K562 treated with DMSO at 1 percent for 12 hours (cell line): ENCODE measurements around the gene SCNM1. TPM values are rescaled to one million over a fixed set of nuclear protein-coding genes. Genes with fewer than 3 reads are reported as not detected.

ENCODE experiments used
- total RNA-seq: library from RNA; unstranded; fragments of 300-600 nt; gene quantifications from 2 replicates; pipeline ENCODE4 v1.2.3, GENCODE V29; 2022; ENCODE audit not compliant: insufficient read depth

The SCNM1 gene, protein sequence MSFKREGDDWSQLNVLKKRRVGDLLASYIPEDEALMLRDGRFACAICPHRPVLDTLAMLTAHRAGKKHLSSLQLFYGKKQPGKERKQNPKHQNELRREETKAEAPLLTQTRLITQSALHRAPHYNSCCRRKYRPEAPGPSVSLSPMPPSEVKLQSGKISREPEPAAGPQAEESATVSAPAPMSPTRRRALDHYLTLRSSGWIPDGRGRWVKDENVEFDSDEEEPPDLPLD
- 56.7 and 62.1 TPM in 2 replicates for total RNA-seq

DNA sequence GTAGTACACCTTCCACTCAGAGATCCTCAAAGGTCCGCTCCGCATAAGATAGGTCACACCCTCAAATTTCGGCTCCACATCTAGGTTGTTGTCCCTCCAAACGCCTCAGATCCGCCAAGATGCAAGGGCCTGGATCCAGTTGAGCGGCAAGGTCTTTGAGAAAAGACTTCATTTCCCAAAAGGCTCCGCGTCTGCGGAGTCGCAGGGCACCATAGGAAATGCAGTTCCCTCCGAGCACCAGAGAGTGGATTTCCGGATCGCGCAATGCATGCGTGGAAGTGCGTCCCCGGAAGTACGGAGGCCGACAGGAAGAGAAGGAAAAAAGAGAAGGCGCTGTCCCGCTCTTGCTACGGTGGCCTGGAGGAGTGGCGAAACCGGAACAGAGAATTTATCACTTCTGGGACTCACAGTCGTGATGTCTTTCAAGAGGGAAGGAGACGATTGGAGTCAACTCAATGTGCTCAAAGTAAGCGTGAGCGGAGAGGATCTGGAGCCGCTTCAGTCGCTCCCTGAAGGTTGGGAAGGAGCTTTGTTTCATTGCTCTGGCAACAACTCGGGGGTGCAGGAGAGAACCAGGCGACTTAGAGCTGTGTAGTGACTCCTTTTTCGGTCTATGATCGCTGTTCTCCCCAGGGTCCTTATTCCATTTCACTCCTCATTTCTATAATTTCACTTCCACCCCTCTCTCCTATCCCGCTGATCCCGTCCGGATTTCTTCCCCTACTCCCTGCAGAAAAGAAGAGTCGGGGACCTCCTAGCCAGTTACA, at the start of gene SCNM1, which contains the start of gene LYSMD1:
SCNM1 (plus strand) TSS at position 407 of the 767 bp plus-strand sequence; CDS start at position 416, 9 bp downstream.
LYSMD1 (minus strand) TSS at position 165 of the 767 bp plus-strand sequence. CDS start 644 bp downstream, outside the sequence.

DNA sequence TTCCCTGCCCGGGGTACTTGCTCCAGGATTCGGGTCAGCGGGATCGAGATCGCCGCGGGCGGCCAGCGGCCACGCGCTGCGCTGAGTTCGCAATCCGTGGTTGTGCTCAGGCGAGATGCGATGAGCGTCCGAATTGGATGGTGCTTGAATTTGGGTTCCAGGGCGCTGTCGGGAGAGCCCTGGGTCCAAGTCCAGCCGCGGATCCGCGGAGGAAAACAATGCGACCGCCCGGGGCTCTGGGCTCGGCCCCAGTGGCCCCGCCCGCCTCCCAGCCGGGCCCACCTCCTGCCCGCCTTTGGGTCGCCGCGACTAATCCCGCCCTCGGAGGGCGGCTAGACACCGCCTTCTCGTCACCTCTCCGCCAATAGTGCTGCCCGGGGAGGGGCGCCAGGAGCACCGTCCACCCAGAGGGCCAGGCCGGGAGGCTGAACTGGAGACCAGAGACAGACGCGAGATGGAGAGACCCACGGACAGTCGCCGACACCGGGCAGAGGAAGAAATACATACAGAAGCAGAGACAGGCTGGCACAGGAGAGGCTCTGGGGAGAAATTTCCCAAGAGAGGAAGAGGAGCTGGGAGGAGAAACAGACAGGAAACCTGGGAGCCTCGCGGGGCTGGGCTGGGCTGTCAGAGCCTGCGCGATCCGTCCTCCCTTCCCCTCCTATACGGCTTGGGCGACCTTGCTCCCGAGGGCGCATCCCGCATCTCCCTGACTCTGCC, 19.4 kb upstream of the SCNM1 start, which contains the start of gene SEMA6C:
SEMA6C (minus strand) TSS at position 220 of the 720 bp plus-strand sequence. CDS start 4,010 bp downstream, outside the sequence.

DNA sequence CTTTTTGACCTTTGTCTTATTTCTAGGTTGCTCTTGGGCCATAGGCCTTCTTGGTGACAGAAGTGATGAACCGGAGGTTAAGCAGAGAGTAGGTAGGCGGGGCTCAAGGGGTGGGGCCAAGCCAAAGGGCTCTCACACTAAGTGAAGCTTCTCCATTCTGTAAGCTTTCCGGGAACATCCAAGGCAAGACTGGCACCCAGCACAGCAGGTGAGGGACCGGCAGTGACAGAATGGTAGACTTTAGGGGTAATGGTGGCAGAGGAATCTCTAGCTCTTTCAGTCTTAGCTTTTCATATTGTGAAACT, 9.5 kb upstream of the SCNM1 start, which contains the start of gene TNFAIP8L2:
TNFAIP8L2 (plus strand) TSS at position 135 of the 305 bp plus-strand sequence. CDS start 2,049 bp downstream, outside the sequence.

DNA sequence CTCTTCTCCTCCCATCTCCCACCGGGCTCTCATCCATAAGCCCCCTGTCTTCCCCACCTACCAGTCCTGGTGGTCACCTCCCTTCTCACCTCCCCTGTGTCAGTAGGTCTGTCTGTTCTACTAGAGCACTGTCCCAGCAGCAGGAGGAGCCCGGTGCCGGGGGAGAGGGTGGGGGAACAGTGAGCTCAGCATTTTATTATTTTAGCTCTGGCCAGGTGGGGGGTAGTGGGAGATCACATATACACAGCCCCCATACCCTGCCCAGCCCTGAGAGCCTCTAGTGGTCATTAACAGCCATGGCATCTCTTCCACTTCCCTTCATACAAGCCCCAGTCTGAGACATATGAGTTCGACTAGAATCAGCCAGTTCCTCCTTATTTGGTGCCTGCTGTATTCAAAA, 9.9 kb downstream of the SCNM1 start, which contains the start of gene TMOD4:
TMOD4 (minus strand) TSS at position 119 of the 400 bp plus-strand sequence. CDS start 1,106 bp downstream, outside the sequence.

DNA sequence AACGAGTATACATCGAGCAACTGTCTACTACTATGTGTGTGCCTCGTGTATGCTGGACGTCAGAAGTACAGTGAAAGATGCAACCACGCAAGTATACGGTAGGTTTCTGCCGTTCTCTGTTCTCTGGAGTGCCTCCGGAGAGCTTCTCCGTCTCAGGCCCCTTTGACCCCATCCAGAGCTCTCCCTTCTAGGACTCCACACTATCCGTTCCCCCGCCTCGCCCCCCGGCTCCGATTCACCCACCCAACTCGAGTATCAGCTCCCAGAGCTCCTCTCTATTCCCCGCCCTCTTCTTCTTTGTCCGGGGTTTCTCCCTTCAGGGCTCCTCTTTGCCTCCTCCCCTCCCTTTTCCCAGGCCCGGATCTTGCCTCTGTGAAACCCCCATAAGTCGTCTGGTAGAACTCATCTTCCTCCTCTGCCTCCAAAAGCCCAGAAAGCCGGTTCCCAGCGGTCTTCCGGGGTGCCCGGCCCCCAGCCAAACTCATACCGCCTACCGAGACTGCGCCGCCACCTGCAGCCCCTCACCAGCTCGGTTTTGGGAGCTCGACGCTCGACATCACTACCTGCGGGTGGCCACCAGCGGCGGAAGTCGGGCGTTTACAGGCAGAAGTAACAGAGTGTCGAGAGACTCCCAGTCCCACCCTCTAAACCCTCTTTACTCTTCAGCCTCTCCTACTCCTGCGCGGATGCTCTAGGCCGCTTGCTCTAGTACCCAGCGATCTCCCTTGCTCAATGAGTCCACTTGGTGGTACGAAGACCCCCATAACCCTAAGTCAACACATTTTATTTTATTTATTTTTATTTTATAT, 23.9 kb downstream of the SCNM1 start, which contains the start of gene VPS72:
VPS72 (minus strand) TSS at position 561 of the 809 bp plus-strand sequence; CDS start at position 485, 76 bp downstream.

DNA sequence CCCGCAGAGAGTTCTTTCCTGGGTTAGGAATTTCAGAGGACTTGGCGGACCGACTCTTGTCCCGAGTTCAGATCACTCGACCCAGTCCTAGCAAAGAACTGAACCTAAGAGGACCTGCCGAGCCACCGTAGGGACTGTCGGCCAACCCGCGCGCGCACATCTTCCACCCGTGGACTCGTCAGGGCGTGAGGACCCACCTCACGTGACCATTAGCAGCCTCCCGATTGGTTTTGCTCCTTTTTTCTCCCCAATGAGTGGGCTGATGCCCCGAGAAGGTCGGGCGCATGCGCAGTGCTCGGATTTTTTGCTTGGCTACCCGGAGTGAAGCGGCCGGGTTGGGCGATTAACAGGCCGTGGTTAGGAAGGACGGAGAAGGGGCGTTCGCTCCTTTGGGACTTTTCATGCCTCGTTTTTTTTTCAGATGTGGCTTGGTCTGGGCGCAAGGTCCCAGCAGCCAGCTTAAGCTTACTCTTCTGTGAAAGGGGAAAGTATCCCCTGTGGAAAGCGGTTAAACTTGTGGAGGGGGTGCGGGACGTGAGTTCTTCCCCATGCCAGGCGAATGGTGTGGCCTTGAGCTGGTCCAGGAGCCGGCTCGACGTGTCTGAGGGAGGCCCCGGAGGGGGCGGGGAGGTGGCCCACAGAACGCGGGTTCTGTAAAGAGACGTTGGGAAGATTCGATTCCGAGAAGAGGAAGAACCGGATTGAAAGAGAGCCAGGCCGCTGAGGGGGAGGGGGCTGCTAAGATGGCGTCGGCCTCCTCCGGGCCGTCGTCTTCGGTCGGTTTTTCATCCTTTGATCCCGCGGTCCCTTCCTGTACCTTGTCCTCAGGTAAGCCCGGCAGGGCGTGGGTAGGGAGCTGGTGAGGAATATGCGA, 32.5 kb downstream of the SCNM1 start, which contains the start of gene PIP5K1A:
PIP5K1A (plus strand) TSS at position 299 of the 874 bp plus-strand sequence; CDS start at position 744, 445 bp downstream.

Other genes with a start within 250 kb of the SCNM1 start
- 15.8 and 26.4 TPM in 2 replicates for gene SETDB1, start 239.8 kb upstream of the SCNM1 start, total RNA-seq
- gene CERS2, start 191.3 kb upstream of the SCNM1 start, total RNA-seq, result 129 and 225 TPM in 2 replicates
- gene ANXA9, start 183.9 kb upstream of the SCNM1 start, total RNA-seq, result 1.9 and 9.1 TPM in 2 replicates
- 5.7 and 18.8 TPM in 2 replicates for gene MINDY1, start 159.2 kb upstream of the SCNM1 start, total RNA-seq
- 12.8 and 32.1 TPM in 2 replicates for gene PRUNE1, start 157.7 kb upstream of the SCNM1 start, total RNA-seq
- 1.4 and 3.2 TPM in 2 replicates for gene BNIPL, start 129.6 kb upstream of the SCNM1 start, total RNA-seq
- gene C1orf56, start 118.4 kb upstream of the SCNM1 start, total RNA-seq, result 2.7 and 4.8 TPM in 2 replicates
- gene CDC42SE1, start 106.5 kb upstream of the SCNM1 start, total RNA-seq, result 30.9 and 78.5 TPM in 2 replicates
- gene MLLT11, start 105.7 kb upstream of the SCNM1 start, total RNA-seq, result 5.1 and 9.4 TPM in 2 replicates
- gene GABPB2, start 95.4 kb upstream of the SCNM1 start, total RNA-seq, result 0.97 and 7.5 TPM in 2 replicates
- gene SEMA6C, start 19.5 kb upstream of the SCNM1 start, total RNA-seq, result 5.3 and 7.6 TPM in 2 replicates
- not detected in 2 replicates for gene TNFAIP8L2, start 9.5 kb upstream of the SCNM1 start, total RNA-seq
- 2.3 and 4.8 TPM in 2 replicates for gene LYSMD1, start 242 bp upstream of the SCNM1 start, total RNA-seq
- not detected in 2 replicates for gene TMOD4, start 9.8 kb downstream of the SCNM1 start, total RNA-seq
- 74.3 and 74.9 TPM in 2 replicates for gene VPS72, start 24.1 kb downstream of the SCNM1 start, total RNA-seq
- gene PIP5K1A, start 32.4 kb downstream of the SCNM1 start, total RNA-seq, result 8.2 and 26.4 TPM in 2 replicates
- 300 and 354 TPM in 2 replicates for gene PSMD4, start 88.6 kb downstream of the SCNM1 start, total RNA-seq
- 19.6 and 35.6 TPM in 2 replicates for gene ZNF687, start 116.2 kb downstream of the SCNM1 start, total RNA-seq
- gene PI4KB, start 161.3 kb downstream of the SCNM1 start, total RNA-seq, result 44.3 and 56.9 TPM in 2 replicates
- 8.3 and 21.0 TPM in 2 replicates for gene RFX5, start 181.1 kb downstream of the SCNM1 start, total RNA-seq
- 44.0 and 45.5 TPM in 2 replicates for gene SELENBP1, start 206.6 kb downstream of the SCNM1 start, total RNA-seq
- gene PSMB4, start 233.4 kb downstream of the SCNM1 start, total RNA-seq, result 499 and 556 TPM in 2 replicates